Subcutaneous adipose tissue (tissue), 4 donors: Measurements from ENCODE around the gene SBK2. TPM values are rescaled to one million over a fixed set of nuclear protein-coding genes. Genes with fewer than 3 reads are reported as not detected.

Source experiments
- total RNA-seq, 4 donors: library from RNA; depleted of rRNA; stranded (reverse); fragments of >200 nt; gene quantifications; one replicate each; pipeline ENCODE4 v1.1.0, GENCODE V29; 2016
- TF ChIP-seq, protein P1 (sequence below): fragments of 450-650 bp; IDR thresholded peaks from one replicate; pipeline ENCODE4 v1.5.1; 2016; ENCODE audit warnings: low read depth, mild to moderate bottlenecking, control low read depth, antibody characterized with exemption, moderate library complexity

The SBK2 gene, protein sequence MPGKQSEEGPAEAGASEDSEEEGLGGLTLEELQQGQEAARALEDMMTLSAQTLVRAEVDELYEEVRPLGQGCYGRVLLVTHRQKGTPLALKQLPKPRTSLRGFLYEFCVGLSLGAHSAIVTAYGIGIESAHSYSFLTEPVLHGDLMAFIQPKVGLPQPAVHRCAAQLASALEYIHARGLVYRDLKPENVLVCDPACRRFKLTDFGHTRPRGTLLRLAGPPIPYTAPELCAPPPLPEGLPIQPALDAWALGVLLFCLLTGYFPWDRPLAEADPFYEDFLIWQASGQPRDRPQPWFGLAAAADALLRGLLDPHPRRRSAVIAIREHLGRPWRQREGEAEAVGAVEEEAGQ
- not detected for total RNA-seq

DNA sequence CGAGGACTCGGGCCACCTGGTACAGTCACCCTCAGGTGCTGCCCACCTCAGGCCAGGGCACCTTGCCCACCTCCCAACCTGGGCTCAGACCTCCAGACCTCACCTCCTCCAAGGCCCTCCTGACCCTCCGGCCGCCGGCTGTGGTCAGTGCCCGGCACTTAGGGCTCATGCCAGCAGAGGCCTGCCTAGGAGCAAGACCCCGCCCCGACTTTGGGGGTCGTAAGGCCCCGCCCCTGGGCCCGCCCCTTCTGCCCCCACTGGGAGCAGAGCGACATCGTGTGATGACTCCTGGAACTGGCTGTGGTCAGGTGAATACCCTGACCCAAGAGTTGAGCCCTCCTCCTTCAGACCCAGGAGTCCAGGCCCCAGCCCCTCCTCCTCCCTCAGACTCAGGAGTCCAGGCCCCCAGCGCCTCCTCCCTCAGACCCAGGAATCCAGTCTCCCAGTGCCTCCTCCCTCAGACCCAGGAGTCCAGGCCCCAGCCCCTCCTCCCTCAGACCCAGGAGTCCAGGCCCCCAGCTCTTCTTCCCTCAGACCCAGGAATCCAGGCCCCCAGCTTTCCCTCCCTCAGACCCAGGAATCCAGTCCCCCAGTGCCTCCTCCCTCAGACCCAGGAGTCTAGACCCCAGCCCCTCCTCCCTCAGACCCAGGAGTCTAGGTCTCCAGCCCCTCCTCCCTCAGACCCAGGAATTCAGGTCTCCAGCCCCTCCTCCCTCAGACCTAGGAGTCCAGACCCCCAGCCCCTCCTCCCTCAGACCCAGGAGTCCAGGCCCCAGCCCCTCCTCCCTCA, at the start of gene SBK2:
Gene SBK2 (minus strand): TSS at position 183 of the 790 bp plus-strand sequence. CDS start 839 bp downstream, outside the sequence.
- TF ChIP-seq, protein P1, sequence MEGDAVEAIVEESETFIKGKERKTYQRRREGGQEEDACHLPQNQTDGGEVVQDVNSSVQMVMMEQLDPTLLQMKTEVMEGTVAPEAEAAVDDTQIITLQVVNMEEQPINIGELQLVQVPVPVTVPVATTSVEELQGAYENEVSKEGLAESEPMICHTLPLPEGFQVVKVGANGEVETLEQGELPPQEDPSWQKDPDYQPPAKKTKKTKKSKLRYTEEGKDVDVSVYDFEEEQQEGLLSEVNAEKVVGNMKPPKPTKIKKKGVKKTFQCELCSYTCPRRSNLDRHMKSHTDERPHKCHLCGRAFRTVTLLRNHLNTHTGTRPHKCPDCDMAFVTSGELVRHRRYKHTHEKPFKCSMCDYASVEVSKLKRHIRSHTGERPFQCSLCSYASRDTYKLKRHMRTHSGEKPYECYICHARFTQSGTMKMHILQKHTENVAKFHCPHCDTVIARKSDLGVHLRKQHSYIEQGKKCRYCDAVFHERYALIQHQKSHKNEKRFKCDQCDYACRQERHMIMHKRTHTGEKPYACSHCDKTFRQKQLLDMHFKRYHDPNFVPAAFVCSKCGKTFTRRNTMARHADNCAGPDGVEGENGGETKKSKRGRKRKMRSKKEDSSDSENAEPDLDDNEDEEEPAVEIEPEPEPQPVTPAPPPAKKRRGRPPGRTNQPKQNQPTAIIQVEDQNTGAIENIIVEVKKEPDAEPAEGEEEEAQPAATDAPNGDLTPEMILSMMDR: no peak

DNA sequence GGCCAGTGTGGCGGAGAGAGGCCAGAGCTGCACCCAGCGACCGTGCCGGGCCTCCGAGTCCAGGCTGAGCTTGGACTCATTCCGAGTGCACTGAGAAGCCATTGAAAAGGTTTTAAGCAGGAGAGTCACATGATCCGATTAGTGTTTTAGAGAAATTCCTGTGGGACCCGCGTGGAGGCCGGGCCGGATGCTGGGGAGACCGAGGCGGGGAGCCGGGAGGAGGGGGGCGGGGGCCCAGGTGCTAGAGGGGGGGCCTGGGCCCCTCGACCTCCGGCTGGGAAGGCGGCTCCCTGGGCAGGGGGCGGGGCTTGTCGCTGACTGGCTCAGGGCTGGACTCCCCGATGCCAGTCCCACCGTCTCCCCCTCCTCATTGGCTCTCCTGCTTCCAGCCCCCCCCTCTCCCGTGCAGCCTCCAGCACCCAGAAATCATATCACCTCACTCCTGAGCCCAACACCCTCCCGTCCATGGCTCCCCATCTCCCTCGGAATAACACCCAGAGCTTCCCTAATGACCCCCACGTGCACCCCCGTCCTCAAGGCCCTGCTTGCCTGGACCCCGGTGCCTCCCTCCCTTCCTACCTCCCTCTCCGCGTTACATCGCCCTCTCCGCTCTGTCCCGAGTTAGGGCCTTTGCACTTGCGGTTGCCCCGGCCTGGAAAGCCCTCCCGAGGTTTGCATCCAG, 48.9 kb upstream of the SBK2 start:
- TF ChIP-seq, protein P1: no peak

DNA sequence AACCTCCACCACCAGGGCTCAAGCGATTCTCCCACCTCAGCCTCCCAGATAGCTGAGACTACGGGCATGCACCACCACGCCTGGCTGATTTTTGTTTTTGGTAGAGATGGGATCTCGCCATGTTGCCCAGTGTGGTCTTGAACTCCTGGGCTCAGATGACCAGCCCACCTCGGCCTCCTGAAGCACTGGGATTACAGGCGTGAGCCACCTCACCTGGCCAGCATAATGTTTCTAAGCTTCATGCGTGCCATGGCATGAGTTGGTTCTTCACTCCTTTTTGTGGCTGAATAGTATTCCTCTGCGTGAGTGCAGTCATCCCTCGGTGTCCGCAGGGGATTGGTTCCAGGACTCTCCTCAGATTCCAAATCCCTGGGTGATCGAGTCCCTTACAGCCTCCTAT, 47.9 kb upstream of the SBK2 start:
- TF ChIP-seq, protein P1: no peak

DNA sequence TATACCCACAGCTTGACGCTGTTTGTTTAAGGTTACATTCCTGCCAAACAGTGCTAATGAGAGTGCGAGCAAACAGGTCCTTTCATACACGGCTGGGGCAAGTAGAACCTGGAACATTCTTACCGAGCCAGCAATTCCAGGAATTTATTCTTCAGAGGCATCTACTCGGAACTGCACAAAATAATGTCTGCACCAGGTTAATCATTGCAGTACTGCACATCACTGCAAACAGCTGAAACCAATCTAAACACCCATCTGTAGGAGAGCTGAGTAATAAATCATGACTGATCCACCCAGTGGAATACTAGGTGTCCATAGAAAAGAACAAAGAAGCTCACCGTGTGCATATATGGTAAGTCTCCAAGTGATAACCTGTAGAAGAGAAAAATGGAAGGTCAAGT, 44.9 kb upstream of the SBK2 start:
- TF ChIP-seq, protein P1: no peak

DNA sequence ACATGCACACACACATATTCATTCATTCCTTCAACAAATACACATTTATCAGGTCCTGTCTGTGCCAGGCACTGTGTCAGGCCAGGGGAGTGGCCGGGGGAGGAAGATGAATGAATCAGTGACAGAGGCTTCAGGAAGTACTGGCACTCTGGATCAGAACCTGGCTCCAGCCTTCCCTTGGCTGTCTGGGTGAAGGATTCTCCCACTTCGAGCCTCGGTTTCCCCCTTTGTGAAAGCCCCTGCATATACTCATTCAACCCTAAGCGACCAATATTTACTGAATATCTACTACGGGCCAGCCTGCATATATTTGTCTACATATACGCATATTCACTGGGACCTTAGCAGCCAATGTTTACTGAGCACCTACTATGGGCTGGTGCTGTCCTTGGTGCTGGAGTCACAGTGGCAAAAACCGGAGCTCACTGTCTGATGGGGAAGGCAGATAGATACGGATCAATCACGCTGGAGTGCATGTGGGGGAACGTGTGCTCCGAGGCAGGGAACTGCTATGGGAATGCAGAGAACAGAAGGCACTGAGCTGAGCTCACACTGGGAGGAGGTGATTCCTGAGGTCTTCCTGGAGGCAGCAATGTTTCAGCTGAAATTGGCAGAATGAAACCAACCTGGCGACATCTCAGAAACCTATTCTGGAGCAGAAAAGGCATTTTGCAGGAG, 44.4 kb upstream of the SBK2 start:
- TF ChIP-seq, protein P1: no peak

DNA sequence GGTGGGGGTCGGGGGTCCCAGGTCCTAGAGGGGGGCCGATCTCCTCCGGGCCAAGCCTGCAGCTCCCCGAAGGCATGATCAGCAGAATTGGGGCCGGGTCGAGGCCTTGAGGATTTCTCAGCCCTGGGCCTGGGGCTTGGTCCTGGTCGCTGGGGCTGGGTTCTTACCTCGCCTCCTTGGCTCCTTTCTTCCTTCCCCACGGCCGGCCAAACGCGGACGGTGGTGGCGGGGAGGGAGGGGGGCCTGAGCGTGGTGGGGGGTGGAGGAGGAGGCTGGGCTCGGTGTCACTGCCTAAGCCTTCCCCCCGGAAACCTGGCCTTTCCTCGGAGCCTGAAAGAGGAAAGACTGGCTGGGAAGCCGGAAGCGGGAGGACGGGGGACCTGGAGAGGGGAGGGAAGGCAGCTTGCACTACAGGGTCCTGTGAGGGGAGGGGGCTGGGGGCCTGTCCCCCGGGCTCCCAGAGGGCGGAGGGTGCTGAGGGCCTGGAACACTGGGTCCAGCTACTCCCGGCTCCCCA, 43.8 kb upstream of the SBK2 start, which contains the start of gene ZNF579:
Gene ZNF579 (minus strand): TSS at position 221 of the 517 bp plus-strand sequence. CDS start 1,209 bp downstream, outside the sequence.
- TF ChIP-seq, protein P1: no peak
